RPMI7951 (cell line): ENCODE results near the gene SEMA3B. TPM values are rescaled to one million over a fixed set of nuclear protein-coding genes. Genes with fewer than 3 reads are reported as not detected.
"Not testable (repeated sequence)": the region's sequence is repeated elsewhere in the genome, so short reads cannot be mapped to it uniquely, and the experiment has no call there.

Source experiments
- DNase-seq: peaks from one replicate; pipeline ENCODE4 v3.0.0-alpha.2; 2012; ENCODE audit warnings: low read depth
- total RNA-seq: library from RNA; depleted of rRNA; stranded (reverse); fragments of >200 nt; shearing (Covaris generic); gene quantifications from 2 replicates; pipeline ENCODE4 v1.2.3, GENCODE V29; 2014

Gene SEMA3B
- total RNA-seq, 1 experiment from 2014 or later, result 3.1 TPM

DNA sequence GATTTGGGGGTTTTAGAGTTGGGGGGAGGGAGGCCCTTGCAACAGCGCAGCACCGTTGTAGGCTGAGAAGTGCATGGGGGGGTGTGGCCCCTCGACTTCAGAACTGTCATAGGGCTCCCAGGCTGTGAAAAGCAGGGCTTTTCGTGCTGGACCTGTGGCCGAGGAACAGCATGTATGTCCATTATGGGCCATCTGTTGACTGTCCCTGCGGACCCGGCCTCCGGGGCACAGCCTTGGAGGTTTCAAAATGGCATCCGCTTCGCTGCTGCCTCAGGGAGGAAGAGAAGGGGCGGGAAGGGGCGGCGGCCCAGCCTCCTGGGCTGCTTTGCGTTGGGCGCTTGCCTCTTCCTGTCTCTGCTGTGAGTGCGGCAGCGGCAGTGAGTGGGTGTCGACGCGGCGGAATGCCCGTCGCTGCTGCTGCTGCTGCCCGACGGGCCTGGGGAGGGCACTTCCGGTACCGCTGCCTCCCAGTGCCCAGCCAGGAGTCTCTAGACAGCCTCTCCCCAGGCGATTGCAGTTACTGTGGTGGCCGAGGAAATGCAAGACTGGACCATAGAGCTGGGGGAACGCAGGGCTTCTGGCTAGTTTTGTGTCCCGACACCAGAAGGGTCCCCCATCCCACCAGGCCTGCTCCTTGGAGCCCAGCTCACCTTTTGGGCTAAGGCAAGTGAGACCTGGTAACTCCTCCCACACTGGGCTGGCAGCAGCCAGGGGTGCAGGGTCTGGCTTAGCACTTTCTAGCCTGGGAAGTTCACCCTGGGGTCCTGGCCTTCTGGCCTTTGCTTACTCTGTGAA, 31.0 kb upstream of the SEMA3B start:
- peak; percentile 91 for DNase-seq

DNA sequence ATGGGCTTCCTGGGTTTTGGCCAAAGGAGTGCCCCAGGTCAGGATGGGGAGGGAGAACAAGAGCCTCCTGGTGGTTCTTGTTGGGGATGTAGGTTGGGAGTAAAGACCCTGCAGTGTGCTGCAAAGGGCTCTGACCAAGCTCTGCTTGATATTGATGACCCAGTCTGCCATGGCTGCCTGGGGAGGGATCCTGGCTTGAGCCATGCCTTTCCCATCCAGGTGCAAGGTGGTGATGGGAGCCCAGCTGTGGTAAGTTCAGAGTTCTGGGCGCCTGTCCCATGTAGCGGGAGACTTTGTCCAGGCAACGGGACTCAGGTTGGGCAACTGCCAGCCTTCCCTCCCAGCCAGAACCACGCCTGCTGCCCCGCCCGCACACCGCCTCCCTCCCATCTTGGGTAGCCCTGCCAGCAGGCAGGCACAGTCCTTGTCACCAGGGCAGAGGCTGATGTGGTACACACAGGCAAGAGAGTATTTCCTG, 30.4 kb upstream of the SEMA3B start:
- DNase-seq, result peak; percentile 76

DNA sequence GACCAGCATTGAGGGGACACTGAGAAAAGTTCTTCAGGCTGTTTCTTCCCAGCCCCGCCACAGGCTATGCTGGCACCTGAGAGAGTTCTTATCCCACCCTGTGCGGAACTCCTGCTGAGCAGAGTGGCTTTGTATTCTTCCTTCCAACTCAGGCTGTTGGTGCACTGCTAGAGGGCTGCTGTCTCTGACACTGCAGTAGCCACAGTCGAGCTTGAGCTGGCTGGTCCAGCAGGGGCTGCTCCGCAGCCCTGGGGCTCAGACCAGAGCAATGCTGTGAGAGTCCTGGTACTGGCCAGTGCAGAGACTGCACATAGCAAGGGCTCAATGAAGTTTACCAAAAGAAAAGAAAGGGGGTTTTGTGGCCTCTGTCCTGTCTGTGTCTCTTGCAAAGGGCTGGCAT, 29.3 kb upstream of the SEMA3B start:
- DNase-seq, result no peak

DNA sequence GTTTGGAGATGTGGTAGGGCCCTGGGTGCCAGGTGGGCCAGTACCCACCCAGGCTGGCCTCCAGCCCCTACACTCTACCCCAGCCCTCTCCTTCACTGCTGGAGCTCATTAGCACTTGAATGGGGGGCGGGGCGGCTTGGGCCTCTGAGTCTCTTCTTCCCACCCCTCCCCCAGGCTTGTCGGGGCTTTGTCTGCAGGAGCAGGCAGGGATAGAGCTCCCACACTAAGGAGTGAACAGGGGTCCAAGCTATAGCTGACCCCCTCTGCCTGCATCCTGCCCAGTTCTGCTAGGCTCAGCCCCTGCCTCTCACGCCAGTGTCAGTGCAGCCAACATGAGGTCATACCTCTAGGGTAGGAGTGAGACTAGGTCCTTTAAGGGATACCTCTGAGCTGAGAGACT, 27.8 kb upstream of the SEMA3B start:
- no peak for DNase-seq

DNA sequence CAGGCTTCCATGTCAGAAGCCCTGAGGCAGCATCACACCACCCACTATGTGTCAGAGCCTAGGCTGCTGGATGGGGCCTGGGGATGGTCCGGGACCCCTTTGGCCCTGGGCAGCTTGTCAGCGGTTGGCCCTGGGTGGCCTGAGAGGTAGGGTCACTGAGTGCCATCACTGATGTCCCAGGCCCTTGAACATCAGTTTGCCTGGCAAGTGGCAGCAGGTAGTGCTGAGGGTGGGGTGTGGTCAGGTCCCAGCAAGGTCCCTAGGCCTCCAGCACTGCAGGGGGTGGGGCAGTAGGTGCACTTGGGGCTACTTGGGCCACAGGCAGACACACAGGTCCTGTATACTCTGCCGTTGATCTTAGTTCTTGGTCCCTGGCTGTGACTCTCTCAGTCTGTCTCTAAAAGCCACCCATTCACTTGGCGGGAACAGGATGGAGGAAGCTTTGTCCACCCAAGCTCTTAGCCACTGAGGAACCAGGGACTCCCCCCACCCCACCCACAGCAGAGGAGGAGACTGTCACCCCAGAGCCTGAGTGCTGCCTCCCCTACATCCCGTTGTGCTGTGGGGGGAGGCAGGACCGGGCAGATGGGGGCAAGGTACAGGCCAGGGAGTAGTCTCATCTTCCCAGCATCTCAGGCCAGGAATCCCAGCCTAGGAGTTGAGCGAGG, 27.1 kb upstream of the SEMA3B start:
- DNase-seq, result no peak

DNA sequence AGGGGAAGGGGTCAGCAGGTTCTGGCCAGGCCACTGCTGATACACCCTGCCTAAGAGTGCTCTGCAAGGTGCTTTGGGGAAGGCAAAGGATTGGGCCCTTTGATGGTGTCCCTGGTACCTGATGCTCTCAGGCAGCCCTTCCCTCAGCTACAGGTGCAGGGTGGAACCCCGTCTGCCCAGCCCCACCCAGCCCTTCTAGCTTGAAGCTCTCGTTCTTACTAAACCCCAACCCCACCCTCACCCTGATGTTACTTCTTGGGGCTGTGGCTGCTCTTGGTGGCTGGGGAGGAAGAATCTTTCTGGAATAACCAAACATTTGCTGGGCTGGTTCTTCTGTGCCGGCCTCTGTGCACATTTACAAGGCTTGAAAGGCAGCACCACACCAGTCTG, 26.6 kb upstream of the SEMA3B start:
- DNase-seq, result no peak

DNA sequence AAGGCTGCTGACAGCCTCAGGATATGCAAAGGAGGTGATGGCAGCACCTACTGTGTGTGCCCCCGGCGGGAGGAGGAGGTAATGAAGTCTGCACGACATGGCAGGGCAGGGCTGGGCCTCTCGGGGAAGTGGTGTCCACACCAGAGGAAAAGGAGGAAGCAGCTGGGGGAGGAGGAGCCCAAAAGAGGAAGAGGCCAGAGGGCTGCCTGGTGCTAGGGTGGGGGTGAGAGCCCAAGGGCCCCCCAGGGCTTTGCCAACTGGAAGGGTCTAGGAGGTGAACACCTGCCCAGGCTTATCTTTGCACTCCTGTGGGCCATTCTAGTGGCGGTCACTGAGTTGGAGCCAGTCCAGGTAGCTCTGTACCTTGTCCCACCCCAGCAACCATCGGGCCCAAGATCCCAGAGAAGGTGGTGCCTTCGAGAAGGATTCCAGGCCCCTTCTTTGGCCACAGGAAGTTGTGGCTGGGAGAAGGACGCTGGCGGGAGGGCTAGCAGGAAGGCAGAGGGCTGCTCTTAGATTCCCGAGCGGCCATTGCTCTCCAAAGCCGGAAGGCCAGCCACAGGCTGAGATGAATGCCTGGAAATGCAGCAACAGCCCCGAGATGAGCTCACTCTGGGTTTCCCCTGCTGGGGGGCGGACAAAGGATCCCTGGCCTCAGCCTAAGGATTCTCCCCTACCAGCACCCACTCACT, 25.9 kb upstream of the SEMA3B start:
- DNase-seq, result peak; percentile 85

DNA sequence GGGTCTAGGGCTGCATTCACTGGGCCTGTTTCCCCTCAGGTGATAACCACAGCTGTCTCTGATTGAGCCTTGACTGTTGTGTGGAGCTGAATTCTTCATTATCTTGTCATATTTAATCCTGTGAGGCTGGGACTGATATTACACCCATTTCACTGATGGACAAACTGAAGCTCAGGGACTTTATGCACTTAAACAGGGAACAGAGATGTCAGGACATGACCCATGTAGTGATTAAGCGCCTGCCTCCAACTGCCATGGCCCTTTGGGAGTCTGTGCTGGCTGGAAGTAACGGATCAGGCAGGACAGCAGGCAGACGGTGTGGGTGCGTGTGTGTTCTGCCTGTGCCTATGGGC, 25.4 kb upstream of the SEMA3B start:
- DNase-seq, result no peak

DNA sequence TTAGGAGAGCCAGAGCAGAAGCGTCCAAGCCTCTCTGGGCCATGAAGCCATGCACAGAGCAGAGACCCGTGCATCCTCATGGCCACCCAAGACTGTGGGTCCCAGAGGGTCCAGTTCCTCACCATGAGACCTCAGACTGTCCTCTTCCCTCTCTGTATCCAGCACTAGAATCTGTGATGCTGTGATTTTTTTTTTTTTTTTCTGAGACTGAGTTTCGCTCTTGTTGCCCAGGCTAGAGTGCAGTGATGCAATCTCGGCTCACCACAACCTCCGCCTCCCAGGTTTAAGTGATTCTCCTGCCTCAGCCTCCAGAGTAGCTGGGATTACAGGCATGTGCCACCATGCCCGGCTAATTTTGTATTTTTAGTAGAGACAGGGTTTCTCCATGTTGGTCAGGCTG, 24.1 kb upstream of the SEMA3B start:
- not testable (repeated sequence) for DNase-seq

DNA sequence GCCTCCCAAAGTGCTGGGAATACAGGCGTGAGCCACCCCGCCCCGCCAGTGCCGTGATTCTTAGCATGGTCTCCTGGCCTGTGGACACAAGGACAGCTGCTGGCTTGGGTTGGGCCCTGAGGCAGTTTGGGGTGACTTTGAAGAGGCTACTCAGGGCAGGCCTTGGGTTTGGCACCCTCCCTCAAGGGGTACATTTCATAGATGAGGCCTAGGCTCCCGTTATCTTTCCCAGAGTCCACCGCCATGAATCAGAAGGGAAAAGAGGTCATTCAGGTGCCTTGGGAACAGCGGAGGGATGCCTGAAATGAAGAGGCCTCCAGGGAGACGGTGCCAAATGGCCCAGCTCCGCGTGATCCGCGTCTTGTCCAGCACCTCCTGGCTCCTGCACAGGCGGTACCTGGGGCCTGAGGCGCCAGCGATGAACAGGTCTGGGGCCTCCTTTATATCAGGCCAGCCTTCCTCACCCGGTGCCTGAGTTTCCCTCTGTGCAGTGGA, 23.6 kb upstream of the SEMA3B start:
- peak; percentile 70 for DNase-seq

DNA sequence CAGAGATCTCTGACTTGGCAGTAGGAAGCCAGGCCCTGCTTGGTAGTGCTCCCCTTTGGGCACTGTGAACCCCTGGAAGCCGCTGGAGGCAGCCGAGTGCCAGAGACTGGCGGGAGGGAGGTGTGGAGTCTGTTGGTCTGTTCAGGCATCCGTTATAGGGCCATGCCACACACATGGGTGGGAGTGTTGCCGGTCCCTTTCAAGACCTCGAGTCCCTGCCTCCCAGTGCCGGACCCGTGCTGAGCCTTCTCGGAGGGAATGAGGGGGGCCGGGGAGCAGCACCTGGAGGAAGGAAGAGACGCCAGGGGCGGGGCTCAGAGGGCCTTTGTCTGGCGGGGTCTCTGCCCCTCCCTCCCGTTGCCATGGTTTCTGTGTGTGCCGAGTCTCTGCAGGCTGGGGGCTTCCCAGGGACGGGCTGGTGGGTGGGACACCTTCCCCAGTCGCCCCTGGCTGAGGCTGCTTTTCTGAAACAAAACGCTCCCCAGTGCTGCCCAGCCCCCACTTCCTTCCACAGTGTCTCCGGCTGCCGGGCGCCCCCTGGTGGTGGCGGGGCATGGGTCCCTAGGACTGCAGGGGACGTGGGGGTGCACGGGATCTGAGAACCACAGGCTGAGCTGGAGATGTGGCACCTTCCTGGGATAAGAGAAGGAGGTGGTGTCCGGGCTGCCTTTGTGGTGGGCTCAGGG, 23.0 kb upstream of the SEMA3B start:
- DNase-seq, result peak; percentile 62

DNA sequence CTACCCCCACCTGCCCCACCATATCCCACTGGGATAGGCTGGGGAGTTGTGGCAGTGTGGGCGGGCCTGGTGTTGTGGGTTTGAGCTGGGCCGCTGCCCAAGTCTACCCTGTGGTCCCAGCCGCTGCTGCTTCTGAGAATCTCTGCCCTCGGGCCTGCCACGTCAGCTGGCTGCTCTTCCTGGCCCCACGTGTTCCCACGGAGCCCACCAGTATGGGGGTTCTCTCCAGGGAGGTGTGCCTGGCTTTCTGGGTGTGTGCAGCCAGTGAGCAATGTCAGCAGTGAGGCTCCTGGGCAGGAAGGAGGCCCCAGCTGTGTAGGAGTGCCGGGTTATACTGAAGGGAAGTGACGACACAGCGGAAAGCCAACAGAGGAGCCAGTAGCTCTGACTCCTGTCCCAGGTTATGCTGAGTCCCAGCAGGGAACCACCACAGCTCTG, 22.4 kb upstream of the SEMA3B start:
- DNase-seq, result peak; percentile 100

DNA sequence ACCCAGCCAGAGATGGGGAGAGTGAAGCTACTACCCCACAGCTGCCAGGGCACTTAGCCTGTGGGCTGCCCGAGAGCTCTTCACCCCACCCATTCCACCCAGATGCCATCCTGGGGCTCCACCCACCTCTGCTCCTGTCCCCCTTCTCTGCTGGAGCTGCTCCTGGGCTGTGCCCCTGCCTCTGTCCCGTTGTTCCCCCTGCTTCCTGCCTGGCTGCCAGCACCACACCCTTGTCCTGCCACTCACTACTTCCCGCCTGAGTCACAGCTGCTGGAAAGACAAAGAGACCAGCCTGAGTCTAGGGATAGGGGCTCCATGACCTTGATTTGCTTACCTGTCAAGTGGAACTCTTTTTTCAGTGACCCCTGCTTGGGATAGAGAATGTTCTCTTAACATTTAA, 20.6 kb upstream of the SEMA3B start:
- no peak for DNase-seq

DNA sequence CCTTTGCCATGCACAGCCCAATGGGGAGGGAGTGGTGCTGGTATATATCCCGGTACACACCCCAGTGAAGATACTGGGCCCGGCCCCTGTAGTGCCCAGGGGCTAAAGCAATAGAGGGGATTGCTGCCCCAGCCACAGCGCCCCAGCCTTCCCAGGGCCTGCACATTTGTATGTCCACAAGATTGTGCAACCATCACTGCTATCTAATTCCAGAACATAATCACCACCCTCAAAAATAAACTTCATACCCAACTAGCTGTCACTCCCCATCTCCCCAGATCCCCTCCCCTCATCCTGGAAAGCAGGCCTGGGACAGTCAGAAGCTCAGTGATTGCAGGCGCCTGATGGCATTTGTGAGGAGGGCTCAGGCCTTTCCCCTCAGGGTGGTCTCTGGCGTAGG, 19.5 kb upstream of the SEMA3B start:
- no peak for DNase-seq

DNA sequence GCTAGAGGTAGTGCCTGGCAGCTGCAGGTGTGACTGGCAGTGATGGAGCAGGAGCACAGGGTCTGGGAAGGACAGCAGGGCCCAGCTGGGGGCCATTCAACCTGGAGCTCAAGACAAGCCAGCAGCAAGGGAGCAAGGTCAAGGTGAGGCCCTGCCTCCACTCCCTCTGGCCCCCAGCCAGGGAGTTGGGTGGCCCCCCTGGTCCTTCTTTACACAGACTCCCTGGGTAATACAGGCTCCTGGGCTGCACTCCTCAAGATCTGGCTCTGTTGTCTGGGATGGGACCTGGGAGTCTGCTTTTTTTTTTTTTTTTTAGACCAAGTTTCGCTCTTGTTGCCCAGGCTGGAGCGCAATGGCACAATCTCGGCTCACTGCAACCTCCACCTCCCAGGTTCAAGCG, 18.4 kb upstream of the SEMA3B start:
- no peak for DNase-seq

DNA sequence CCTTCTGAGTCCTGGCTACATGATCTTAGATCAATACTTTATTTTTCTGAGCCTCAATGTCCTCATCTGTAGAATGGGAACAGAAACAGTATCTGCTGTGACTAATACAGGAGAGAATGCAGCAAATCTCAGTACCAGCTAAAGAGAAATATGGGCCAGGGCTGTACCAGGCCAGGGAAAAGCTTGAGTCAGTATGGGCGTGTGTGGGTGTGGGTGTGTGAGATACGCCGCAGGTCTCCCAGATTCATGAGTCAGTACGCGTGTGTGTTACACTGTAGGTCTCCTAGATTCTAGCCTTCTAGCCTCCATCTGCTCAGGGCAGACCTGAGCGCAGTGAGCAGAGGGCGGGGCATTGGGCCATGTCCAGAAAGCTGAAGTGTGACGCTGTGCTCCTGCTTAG, 17.7 kb upstream of the SEMA3B start:
- peak; percentile 76 for DNase-seq

DNA sequence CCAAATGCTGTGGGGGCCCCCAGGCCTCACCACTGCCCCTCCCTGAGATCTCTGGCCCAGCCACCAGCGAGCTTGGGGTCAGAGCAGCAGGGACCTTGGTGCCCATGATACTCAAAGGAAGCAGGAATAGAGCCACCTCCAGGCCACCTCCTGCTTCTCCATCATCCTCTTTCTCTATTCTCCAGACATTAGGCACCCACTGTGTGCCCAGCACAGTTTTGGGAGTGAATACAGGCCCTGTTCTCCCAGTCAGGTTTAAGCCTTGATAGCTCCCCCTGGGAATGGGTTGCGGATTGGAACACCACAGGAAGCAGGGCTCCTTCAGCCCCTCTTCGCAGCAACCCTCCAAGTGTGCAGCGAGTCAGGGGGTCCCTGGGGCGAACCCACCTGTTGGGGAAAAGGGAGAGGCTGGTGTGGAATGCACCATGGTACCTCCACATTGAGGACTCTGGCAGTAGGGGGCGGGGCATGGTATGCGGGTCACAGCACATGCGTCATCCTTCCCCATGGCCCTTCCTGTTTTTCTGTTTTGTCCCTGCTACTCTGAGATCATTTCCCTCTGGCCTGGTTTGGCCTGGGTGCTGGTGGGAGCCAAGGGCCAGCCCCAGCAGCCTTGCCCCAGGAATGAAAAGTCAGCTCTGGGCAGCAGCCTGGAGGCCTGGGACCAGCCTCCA, 14.2 kb upstream of the SEMA3B start:
- DNase-seq, result no peak

DNA sequence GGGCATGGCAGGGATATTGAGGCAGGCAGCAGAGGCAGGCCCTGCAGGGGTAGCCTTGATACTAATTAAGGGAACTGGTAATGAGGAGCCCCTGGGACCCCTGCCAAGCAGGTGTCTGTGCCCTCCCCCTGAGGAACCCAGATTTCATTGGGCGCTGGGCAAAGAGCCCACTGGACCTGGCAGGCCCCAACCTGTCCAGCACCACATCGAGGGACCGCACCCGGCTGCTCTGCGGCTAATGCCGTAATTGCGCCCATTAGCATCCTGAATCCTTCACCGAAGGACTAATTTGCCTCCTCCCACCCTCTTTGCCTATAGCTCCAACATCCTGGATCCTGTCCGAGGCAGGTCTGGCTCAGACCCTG, 13.7 kb upstream of the SEMA3B start:
- DNase-seq, result no peak

DNA sequence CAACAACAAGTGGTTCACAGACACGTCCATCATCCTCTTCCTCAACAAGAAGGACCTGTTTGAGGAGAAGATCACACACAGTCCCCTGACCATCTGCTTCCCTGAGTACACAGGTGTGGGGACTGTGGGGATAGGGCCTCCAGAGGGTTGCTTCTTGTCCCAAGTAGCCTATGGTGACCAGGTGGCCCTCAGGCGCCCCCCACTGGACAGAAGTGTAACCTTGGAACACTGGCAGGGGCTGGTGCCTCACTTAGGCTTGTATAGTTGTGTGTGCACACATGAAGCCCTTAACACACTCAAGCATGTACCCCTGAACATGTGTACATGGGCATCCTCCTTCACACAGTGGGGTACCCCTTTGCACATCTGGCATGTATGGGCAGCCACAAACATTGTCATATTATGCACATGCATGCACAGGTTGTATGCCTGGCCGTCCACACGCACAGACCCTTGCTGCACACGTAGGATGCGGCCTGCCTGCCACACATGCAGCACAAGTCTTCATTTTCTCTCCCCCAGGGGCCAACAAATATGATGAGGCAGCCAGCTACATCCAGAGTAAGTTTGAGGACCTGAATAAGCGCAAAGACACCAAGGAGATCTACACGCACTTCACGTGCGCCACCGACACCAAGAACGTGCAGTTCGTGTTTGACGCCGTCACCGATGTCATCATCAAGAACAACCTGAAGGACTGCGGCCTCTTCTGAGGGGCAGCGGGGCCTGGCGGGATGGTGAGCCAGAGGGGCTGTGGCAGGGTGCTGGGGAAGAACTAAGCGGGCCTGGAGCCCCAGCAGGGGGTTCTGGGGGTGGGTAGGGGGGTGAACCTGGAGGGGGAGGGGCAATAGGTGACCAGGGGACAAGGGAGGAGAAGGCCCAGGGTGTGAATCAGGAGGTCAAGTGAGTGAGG, 11.7 kb upstream of the SEMA3B start:
- DNase-seq, result no peak

DNA sequence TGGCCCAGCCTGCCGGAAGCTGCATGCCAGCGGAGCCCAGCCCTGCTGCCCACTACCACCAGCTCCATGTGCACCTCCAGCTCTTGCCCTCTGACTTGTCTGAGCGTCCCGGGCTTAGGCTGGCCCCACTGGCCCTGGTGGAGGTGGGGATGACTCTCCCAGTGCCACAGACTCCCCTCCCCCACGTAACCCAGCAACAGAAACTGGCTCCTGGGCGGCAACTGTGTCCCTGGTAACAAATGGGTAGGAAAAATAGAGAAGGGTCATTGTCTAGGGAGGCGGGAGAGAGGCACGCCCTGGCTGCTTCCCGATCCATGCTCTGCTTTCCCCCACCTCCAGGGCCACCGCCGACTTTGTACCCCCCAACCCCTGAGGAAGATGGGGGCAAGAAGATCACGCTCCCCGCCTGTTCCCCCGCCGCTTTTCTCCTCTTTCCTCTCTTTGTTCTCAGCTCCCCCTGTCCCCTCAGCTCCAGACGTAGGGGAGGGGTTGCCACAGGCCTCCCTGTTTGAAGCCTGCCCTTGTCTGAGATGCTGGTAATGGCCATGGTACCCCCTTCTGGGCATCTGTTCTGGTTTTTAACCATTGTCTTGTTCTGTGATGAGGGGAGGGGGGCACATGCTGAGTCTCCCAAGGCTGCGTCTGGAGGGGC, 10.8 kb upstream of the SEMA3B start:
- no peak for DNase-seq
